GM21381 (cell line): ENCODE data around the gene P2RX3.

Experiments
- ATAC-seq: cut with Tn5 transposase; IDR thresholded peaks from one replicate; pipeline ENCODE4 v1.9.1; 2021; ENCODE audit warnings: mild to moderate bottlenecking, moderate library complexity; ENCODE audit not compliant: unreplicated experiment

Gene P2RX3

DNA sequence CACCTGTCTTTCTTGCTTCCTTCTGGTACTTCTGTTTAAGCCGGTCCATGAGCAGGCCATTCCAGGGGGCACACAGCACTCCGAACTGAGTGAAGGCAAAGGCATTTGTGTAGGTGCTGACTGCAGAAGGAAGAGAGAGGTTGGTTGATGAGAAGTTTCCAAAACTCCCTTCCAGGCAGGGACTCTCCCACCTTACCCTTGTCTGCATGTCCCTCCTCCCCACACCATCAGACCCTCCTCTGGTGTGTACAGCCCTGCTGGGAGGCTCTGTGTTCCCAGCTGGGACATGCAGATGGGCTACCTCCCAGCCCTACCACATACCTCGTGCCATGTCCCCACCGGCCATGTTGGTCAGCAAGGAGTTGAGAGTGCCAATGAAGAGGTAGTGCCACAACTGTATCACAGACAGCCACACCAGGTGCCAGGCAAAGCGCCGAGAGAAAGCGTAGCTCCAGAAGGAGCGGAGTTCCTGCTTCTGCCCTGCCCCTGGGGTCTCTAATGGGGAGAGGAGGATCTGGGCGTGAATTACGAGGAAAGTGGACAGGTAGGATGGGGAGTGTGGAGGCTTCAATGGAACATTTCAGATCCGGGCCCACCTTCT lies 76.6 kb downstream of the P2RX3 start:
- ATAC-seq = no peak

DNA sequence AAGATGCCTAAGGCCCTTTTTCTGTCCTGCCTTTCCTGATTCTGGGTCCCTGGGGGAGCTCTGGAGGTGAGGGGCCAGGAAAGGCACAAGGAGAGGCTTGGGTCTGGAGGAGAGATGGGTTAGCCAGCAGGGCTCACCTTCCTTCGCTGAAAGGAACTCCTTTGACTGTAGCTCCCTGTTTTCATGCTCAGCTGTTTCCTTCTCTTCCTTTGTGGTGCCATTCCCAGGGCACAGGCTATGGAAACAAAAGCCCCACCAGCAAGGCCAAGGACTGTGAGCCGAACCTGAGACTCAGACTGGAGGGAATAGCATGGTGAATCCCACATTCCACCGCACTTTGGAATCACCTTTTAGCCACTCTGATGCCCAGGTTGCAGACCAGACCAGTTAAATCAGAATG lies 78.3 kb downstream of the P2RX3 start:
- no peak for ATAC-seq

DNA sequence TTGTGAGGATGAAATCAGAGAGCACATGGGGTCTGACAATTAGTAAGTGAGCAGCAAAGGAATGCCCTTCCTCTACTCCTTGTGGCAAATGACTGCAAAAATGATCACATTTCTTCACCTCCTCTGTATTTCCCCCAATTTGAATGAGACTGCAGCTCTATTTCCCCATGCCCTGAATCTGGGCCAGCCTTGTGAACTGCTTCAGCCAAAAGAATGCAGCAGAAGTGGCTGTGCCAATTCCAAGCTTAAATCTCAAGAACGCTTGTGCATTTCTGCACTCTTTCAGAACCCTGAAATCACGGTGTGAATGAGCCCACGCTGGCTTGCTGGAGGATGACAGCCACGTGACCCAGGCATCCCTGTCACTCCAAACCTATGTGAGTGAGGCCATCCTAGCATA lies 78.9 kb downstream of the P2RX3 start:
- no peak for ATAC-seq

DNA sequence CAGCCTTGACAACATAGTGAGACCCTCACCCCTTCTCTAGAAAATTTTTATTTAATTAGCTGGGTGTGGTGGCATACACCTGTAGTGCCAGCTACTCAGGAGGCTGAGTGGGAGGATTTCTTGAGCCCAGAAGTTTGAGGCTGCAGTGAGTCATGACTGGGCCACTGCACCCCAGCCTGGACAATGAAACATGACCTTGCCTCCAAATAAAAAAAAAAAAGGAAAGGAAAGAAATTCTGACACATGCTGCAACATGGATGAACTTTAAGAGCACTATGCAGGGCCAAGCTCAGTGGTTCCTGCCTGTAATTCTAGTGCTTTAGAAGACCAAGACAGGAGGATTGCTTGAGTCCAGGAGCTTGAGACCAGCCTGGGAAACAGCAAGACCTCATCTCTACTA lies 80.0 kb downstream of the P2RX3 start:
- ATAC-seq = no peak

DNA sequence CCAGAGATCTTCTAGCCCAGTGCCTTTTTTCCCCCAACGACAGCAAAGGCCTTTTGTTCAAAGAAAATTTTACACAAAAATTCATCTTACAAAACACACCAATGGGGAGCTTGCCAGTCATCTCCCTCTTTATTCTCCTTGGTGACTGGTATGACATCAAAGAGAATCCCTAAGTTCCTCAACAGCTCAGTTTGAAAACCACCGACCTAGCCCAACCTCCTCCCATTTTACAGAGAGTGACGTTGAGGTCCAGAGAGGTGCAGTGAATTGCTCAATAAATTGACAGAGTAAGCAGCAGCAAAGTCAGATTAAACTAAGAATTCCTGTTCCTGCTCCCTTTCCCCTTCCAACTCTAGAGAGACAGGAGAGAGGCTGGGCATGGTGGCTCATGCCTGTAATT lies 81.0 kb downstream of the P2RX3 start:
- no peak for ATAC-seq

DNA sequence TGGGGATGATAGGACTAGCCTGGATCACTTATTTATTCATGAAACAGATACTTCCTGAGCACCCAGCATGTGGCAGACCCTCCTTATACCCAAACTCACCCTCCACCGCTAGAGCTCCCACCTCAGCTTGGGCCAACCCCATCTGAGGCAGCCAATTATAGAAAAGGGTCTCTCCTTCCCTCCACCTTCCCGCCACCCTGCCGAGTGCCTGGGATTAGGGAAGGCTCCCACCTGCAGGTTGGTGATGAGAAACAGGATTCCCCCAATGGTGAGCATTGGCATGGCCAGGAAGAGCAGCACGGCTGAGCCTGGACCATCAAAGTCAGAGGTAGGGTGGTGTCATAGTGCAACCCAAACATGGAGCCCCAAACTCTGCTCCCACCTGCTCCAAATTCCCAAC lies 82.9 kb downstream of the P2RX3 start:
- no peak for ATAC-seq

DNA sequence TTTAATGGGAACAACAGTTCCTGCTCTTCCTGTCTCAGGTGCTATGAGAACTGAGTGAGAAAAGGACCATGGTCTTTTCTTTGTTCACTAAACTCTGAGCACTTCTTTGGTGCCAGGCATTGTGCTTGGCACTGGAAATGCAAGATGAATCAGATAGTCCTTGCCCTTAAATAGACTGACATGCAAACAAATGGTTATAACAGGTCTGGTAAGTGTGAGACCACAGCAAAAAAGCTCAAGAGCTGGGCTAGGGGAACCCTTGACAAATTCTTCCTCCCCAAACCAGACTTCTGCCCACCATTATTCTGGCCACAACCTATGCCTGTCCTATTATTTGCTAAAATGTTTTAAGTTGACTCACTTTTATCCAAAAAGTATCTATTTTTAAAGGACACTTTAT lies 83.7 kb downstream of the P2RX3 start:
- ATAC-seq = no peak
